ENCODE data around the gene RBL2. TPM values are rescaled to one million over a fixed set of nuclear protein-coding genes. Genes with fewer than 3 reads are reported as not detected.

Gene RBL2
- total RNA-seq, 1 experiment from 2014 or later, result 33.4 TPM

DNA sequence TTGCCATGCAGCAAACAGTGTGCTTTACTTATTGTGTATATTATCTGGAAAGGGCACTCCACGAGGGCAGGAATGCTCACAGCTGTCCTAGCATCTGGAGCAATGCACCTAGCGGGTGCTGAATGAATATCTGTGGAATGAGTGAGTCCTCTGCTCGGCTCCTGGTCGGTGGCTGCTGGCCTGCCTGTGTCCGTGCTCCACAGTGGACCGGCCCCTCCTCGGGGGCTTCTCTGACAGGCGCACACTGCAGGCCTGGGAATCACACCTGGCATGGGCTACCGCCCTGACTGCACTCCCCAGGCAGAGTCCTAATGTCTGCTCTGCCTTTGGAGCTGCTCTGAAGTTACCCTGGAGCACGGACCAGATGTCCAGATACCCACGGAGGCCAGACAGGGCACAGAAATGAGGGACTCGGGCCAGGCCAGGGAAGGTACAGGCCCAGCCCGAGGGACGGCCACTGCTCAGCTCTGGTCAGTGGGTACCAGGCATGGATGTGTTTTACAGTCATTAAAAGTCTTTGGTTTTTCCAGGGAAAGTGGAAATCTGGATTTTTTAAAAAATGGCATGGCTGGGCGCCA is 89.8 kb downstream of the RBL2 start:
- Histone ChIP-seq H2AFZ (ENCODE audit: low read depth, low read length, poor library complexity, severe bottlenecking) (no peak overlapping the region), H3K4me2 (ENCODE audit: low read length) (no peak overlapping the region), H3K79me2 (ENCODE audit: insufficient read depth, low read length) (no peaks in the 10 kb centered on the region), H3K36me3 (ENCODE audit: control insufficient read depth in 1 of 2, insufficient read depth in 2 of 2, low read length in 2 of 2) (no peaks in the 10 kb centered on the region), H3K9me3 (ENCODE audit: control insufficient read depth in 1 of 2, insufficient read depth in 1 of 2, low read depth in 1 of 2, low read length in 2 of 2) (no peaks in the 10 kb centered on the region), H3K9me2 (ENCODE audit: insufficient read depth) (no peaks in the 10 kb centered on the region), H3K9ac (ENCODE audit: low read length) (no peak overlapping the region), H3K4me1 (ENCODE audit: control insufficient read depth in 1 of 2, insufficient read depth in 2 of 2, low read length in 2 of 2) (no peaks in the 10 kb centered on the region), H3K4me3 (replicated peaks in 1 of 2; ENCODE audit: low read depth in 1 of 2, low read length in 2 of 2) (no peak overlapping the region), H3K27ac (ENCODE audit: low read depth, low read length) (no peak overlapping the region), H4K20me1 (ENCODE audit: insufficient read depth) (no peaks in the 10 kb centered on the region), H3K27me3 (ENCODE audit: insufficient read depth, low read length) (no peaks in the 10 kb centered on the region)
- TF ChIP-seq, protein P1, sequence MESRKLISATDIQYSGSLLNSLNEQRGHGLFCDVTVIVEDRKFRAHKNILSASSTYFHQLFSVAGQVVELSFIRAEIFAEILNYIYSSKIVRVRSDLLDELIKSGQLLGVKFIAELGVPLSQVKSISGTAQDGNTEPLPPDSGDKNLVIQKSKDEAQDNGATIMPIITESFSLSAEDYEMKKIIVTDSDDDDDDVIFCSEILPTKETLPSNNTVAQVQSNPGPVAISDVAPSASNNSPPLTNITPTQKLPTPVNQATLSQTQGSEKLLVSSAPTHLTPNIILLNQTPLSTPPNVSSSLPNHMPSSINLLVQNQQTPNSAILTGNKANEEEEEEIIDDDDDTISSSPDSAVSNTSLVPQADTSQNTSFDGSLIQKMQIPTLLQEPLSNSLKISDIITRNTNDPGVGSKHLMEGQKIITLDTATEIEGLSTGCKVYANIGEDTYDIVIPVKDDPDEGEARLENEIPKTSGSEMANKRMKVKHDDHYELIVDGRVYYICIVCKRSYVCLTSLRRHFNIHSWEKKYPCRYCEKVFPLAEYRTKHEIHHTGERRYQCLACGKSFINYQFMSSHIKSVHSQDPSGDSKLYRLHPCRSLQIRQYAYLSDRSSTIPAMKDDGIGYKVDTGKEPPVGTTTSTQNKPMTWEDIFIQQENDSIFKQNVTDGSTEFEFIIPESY (IDR thresholded peaks at IDR 0.05; ENCODE audit: extremely low read depth, insufficient replicate concordance, low read length), result no peak
- TF ChIP-seq EGR1 (IDR thresholded peaks at IDR 0.05; ENCODE audit: low read depth), result no peak
- TF ChIP-seq, protein P2, sequence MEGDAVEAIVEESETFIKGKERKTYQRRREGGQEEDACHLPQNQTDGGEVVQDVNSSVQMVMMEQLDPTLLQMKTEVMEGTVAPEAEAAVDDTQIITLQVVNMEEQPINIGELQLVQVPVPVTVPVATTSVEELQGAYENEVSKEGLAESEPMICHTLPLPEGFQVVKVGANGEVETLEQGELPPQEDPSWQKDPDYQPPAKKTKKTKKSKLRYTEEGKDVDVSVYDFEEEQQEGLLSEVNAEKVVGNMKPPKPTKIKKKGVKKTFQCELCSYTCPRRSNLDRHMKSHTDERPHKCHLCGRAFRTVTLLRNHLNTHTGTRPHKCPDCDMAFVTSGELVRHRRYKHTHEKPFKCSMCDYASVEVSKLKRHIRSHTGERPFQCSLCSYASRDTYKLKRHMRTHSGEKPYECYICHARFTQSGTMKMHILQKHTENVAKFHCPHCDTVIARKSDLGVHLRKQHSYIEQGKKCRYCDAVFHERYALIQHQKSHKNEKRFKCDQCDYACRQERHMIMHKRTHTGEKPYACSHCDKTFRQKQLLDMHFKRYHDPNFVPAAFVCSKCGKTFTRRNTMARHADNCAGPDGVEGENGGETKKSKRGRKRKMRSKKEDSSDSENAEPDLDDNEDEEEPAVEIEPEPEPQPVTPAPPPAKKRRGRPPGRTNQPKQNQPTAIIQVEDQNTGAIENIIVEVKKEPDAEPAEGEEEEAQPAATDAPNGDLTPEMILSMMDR (IDR thresholded peaks at IDR 0.05 in 2 of 3, conservative IDR thresholded peaks at IDR 0.05 in 1 of 3; ENCODE audit: borderline replicate concordance in 1 of 3, insufficient read depth in 1 of 3, low read depth in 2 of 3, low read length in 2 of 3), result no peak
- intact Hi-C loops (cut with micrococcal nuclease), result no loop called here
- CTCF ChIA-PET, result no interaction called here
- RAD21 ChIA-PET (ENCODE audit: low non-redundant PET in 1 of 2, low total read pairs in 2 of 2, uncharacterized antibody in 2 of 2, unreplicated experiment in 2 of 2), result no interaction called here
- POLR2A ChIA-PET, result no interaction called here
- BruUV-seq (replicated peaks), result no TSS peak
- DNase-seq (ENCODE audit: low read depth, low spot score), result no peak
- no peak for ATAC-seq

DNA sequence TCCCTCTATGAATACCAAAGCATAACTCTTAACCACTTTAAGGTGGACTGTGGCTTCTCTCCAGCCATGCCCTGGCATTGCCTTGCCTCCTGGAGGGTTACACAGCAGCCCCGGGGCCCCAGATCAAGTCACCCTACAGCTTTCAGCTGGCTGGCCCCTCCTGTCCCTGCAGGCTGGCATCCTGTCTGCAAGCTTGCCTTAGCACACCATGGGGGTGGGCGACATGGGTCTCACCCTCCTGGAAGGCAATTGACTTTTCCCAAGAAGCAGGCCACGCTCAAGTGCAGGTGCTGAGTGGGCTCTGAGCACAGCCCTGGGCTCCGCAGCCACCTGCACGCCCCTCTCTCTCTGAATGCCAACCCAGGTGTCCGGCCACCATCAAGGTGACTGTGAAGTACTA is 94.5 kb downstream of the RBL2 start:
- Histone ChIP-seq H3K4me2 (ENCODE audit: low read length) (no peak overlapping the region), H4K20me1 (ENCODE audit: insufficient read depth) (no peaks in the 10 kb centered on the region), H3K9ac (ENCODE audit: low read length) (no peak overlapping the region), H3K27me3 (ENCODE audit: insufficient read depth, low read length) (no peaks in the 10 kb centered on the region), H3K9me2 (ENCODE audit: insufficient read depth) (no peaks in the 10 kb centered on the region), H3K9me3 (ENCODE audit: control insufficient read depth in 1 of 2, insufficient read depth in 1 of 2, low read depth in 1 of 2, low read length in 2 of 2) (no peaks in the 10 kb centered on the region), H2AFZ (ENCODE audit: low read depth, low read length, poor library complexity, severe bottlenecking) (no peak overlapping the region), H3K27ac (ENCODE audit: low read depth, low read length) (no peak overlapping the region), H3K79me2 (ENCODE audit: insufficient read depth, low read length) (no peaks in the 10 kb centered on the region), H3K36me3 (ENCODE audit: control insufficient read depth in 1 of 2, insufficient read depth in 2 of 2, low read length in 2 of 2) (no peaks in the 10 kb centered on the region), H3K4me3 (replicated peaks in 1 of 2; ENCODE audit: low read depth in 1 of 2, low read length in 2 of 2) (no peak overlapping the region), H3K4me1 (ENCODE audit: control insufficient read depth in 1 of 2, insufficient read depth in 2 of 2, low read length in 2 of 2) (no peaks in the 10 kb centered on the region)
- RAD21 ChIA-PET (ENCODE audit: low non-redundant PET in 1 of 2, low total read pairs in 2 of 2, uncharacterized antibody in 2 of 2, unreplicated experiment in 2 of 2), result no interaction called here
- no peak for ATAC-seq
- intact Hi-C loops (cut with micrococcal nuclease), result no loop called here
- BruUV-seq (replicated peaks), result no TSS peak
- CTCF ChIA-PET, result no interaction called here
- POLR2A ChIA-PET, result no interaction called here
- no peak for DNase-seq (ENCODE audit: low read depth, low spot score)
- no peak for TF ChIP-seq CBX3 (IDR thresholded peaks at IDR 0.05; ENCODE audit: low read depth)
- TF ChIP-seq EZH2 (IDR thresholded peaks at IDR 0.05), result no peak
- no peak for TF ChIP-seq RAD21 (IDR thresholded peaks at IDR 0.05; ENCODE audit: low read depth)
- TF ChIP-seq ZFX (IDR thresholded peaks at IDR 0.05), result no peak
- TF ChIP-seq, protein P3, sequence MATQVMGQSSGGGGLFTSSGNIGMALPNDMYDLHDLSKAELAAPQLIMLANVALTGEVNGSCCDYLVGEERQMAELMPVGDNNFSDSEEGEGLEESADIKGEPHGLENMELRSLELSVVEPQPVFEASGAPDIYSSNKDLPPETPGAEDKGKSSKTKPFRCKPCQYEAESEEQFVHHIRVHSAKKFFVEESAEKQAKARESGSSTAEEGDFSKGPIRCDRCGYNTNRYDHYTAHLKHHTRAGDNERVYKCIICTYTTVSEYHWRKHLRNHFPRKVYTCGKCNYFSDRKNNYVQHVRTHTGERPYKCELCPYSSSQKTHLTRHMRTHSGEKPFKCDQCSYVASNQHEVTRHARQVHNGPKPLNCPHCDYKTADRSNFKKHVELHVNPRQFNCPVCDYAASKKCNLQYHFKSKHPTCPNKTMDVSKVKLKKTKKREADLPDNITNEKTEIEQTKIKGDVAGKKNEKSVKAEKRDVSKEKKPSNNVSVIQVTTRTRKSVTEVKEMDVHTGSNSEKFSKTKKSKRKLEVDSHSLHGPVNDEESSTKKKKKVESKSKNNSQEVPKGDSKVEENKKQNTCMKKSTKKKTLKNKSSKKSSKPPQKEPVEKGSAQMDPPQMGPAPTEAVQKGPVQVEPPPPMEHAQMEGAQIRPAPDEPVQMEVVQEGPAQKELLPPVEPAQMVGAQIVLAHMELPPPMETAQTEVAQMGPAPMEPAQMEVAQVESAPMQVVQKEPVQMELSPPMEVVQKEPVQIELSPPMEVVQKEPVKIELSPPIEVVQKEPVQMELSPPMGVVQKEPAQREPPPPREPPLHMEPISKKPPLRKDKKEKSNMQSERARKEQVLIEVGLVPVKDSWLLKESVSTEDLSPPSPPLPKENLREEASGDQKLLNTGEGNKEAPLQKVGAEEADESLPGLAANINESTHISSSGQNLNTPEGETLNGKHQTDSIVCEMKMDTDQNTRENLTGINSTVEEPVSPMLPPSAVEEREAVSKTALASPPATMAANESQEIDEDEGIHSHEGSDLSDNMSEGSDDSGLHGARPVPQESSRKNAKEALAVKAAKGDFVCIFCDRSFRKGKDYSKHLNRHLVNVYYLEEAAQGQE (IDR thresholded peaks at IDR 0.05; ENCODE audit: low read depth), result no peak
- no peak for TF ChIP-seq POLR2A (IDR thresholded peaks at IDR 0.05; ENCODE audit: borderline replicate concordance, extremely low read depth, insufficient read depth, insufficient read length)
- TF ChIP-seq YY1 (IDR thresholded peaks at IDR 0.05; ENCODE audit: extremely low read depth, insufficient replicate concordance, low read depth, low read length), result no peak
